ENCODE measurements around the gene PSMC5.
"Not testable (repeated sequence)": the region's sequence is repeated elsewhere in the genome, so short reads cannot be mapped to it uniquely, and the experiment has no call there.

PSMC5 gene

DNA sequence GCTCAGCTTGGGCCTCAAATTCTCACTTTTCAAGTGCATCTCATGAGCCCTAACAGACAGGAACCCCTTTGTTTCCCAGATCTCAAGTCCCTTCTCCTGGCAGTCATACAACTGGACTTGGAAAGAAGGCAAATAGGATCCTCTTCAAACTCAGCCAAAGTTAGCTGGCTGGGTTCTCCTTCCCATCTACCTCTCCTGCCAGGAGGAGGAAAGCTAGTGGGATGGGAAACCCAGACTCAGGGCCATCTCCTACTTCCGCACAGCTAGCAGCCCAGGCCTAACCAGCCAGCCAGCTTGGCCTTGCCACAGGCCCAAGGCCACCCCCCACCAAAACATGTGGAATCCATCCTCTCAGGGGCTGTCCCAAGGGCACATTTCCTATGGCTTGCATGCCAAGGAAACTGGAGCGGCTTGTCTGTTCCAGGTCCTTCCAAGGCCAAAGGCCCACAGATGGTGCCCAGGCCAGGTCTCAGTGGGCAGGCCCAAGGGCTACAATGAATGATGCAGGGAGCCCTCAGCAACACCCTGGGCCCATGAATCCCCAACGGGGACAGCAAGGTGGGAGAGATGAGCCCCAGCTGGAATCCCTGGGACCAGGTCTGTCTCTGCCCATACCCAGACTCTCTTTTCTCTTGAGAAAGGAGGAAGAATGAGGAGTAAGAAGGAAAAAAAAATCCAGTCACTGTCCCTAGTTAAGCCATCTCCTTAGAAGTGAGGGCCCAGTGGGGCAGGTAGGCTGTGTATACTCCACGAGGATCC is 13.5 kb downstream of the PSMC5 start:
- DNase-seq (ENCODE audit: low spot score): no peak

DNA sequence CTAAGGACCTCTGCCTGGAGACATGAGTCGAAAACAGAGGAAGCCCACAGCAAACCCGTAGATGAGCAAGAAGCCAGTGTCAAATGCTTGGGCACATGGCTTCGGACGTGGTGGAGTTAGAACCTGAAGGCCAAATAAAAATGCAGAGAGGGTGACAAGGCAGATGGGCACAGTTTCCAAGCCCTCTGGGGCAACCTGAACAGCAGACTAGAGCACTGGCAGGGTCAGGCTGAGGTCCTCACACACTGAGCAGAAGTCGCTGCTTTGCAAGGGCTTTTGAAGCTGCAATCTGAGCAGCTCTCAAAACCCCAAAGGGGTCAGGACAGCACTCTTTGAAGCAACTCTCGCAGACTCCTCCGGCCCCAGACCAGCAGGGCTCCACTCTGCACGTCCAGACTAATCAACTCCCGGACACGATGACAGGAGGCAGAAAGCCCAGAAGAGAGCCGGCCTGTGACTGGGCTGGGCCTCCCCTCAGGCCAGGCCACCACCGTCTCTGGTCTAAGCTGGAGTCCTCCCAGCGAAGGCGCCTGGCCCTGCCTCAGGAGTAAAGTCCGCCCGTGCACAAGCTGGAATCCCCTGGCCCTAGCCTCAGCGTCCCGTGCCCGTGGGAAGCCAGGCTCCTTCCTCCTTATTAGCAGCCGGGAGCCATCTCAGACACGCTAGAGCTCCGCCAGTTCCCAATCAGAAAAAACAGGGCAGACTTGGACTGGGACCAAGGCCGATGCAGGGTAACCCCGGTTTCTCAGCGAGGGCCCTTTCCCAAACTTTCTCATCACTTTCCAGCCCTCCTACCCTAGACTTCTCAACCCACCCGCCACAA is 14.3 kb downstream of the PSMC5 start:
- DNase-seq (ENCODE audit: low spot score): peak; percentile 41

DNA sequence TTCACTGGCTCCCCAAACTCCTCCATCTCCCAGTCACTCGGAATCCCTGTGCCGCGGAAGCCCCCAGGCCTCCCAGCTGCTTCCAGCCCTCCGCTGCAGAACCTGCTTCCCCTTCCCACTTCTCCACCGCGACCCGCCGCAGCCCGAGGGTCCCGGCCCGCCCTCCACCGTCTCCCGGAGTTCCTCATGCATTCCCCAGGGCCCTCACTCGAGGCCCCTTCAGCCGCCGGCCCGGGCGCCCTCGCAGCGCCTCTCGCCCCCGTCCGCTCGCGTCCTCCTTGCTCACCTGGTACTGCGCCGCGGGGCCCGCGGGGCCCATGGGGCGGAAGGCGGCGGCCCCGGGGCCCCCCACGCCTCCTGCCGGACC is 14.9 kb downstream of the PSMC5 start:
- DNase-seq (ENCODE audit: low spot score): no peak

DNA sequence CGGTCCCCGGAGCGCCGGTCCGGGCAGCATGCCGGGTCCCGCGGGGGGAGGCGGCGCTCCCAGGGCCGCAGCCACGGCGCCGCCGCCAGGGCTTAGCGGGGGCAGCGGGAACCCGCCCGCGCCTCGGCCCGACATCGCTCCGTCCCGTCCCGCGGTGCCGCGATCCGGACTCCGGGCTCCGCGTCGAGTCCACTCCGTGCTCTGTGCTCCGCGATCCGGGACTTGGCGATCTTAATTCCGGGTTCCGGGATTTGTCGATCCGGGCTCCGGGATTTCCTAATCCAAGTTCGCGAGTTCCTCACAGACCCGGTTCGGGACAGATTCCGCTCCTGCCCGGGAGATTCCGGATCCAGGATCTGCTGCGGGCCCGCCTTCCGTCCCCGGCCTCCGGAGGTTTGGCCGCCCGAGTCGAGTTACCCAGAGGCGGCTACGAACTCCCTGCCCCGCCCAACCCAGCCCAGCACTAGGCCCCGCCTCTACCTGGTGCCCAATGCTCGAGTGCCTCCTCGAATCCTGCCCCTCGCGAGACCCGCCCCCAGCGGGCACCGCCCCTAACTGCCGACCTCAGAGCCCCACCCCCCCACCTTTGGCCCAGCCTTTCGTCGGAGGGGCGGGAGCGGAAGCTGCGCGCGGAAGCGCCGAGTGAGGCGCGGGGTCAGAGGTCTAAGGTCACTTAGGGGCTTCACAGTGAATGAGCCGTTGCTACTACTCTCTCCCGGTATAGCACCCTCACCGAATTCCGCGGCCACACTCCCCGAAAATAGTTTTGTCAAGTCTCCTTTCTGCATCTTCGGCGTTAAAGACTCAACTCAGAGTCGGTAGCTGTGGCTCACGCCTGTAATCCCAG is 15.5 kb downstream of the PSMC5 start, which contains the start of gene SMARCD2:
TSS of gene SMARCD2 (minus strand) at position 146 of the 847 bp plus-strand sequence. CDS start at position 135, 11 bp downstream.
- peak; percentile 97 for DNase-seq (ENCODE audit: low spot score)

DNA sequence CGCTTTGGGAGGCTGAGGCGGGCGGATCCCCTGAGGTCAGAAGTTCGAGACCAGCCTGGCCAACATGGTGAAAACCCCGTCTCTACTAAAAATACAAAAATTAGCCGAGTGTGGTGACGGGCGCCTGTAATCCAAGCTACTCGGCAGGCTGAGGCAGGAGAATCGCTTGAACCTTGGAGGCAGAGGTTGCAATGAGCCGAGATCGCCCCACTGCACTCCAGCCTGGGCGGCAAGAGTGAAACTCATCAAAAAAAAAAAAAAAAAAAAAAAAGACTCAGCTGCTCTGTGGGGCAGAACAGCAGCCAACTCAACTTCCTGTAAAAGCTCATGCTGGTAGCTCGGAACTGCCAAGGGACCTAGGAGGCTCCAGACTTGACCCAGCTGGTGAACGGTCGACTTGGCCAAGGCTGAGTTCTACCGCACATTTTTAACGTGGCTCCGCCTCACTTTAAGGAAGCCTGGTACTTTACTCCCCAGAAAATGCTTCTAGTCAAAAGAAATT is 16.2 kb downstream of the PSMC5 start:
- DNase-seq (ENCODE audit: low spot score): peak; percentile 66

DNA sequence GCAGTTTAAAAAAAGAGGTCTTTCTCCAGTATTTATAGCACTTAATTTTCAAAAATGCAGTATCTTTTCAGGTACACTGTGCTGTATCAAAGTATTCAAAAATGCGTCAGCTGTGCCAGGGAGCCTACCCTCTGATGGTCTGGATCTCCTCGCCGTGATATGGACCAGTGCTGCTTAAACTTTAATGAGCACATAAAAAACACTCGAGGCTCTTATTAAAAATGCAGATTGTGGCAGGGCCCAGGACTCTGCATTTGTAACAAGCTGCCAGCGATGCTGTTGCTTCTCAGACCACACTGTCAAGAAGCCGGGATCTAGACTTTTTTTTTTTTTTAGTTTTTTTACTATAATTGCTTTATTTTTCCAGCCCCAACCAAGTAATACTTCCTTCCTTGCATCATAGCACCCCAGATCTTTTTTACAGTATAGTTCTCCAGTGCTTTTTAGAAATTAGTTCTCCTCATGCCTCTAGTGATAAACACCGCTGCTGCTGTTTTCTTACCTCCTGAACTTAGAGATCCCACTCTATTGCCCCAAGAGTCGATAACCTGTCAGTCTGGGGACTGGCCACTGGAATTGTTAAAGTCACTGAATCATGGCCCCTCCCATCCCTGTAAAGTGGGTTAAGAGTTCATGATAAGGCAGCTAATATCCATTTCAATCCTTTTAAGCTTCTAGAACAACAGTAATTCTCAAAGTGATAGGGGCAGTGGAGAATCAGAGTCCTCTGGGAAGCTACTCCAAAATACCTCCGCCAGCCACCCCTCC is 16.9 kb downstream of the PSMC5 start:
- no peak for DNase-seq (ENCODE audit: low spot score)

DNA sequence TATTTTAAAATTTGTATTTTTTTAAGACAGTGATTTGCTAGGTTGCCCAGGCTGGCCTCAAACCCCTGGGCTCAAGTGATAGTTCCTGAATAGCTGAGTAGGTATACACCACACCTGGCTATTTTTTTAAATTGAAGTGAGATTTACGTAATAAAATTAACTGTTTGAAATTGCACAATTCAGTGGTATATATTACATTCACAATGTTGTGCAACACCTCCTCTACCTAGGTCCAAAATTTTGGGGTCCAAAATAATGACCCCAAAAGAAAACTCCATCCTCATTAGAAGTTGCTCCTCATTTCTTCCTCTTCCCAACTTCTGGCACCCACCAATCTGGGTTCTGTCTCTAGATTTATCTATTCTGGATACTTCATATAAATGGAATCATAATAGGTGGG is 18.3 kb downstream of the PSMC5 start:
- DNase-seq (ENCODE audit: low spot score): no peak

DNA sequence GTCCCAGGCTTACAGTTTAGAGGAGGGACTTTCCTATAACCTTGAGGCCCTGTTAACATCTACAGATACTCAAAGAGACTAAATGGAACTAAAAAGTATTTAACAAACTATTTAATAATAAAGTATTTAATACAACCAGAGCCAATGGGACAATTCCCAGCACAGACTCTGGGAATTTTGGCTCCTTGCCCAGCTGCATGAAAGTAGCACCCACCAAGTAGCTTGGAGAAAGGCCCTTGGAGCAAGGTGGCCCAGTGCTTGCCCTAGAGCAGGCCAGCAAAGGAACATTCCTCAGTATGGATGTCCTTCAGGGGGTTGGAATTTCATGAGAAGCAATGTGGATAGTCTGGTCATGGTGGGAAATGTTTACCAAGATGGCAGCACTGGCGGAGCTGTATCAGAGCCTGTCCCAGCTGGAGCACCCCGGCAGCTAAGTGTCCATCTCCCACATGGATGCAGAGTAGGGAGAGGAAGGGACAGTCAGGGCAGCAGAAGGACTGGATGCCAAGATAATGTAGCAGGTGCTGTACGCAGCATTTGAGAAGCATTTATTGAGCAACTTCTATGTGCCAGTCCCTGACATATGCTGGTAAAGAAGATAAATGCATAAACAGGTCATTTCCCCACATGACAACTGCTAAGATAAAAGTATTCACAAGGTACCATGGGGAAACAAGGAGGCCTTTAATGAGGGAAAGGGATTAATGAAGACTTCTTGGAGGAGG is 20.5 kb downstream of the PSMC5 start:
- no peak for DNase-seq (ENCODE audit: low spot score)

DNA sequence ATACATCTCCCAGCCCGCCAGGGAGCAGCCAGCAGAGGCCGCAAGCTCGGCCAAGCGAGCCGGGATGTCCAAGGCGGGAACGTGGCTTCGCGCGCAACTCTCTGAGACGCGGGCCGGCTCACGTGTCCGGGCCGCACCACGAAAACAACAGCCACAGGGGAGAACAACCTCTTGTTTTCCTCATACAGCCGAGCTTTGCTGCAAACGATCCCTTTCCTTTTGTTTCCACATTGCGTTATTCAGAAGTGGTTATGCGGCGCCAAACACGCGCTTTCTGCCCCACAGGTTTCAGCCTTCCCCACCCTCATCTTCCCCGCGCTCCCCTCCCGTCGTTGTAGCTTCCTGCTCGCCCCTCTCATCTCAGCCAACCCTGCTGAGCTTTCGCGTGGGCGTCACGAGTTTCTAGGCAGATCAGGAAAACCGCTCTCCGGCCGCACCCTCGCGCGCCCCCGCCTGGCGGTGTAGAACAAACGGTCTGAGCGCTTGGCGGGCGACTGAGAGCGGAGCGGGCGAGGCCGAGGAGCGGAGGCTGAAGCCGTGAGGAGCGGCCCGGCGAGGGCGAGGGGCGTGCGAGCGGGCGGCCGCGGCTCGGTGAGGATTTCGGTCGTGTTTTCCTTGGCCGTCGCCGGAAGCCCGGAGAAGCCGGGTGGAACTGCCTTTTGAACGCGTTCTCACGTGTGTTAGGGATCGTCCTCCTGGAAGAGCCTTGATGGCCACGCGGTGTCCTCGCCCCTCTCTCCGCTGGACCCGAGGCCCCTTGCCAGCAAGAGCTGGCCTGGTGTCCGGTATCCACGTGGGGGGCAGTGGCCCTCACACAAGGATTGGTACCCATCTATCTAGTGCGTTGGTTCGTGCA is 21.8 kb downstream of the PSMC5 start:
- peak; percentile 97 for DNase-seq (ENCODE audit: low spot score)

DNA sequence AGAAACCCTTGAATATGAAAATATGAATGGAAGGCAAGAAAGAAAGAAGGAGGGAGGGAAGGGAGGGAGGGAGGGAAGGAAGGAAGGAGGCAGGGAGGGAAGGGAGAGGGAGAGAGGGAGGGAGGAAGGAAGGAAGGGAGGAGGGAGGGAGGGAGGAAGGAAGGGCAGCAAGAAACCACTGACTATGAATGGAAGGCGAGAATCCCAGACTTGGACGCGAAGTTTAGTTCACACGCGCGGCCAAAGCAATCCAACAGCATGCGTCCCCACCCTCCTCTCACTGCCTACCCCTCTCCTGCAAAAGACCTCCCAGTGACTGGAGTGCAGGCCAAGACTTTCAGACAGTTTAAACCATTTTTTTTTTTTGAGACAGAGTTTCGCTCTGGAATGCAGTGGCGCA is 23.2 kb downstream of the PSMC5 start:
- DNase-seq (ENCODE audit: low spot score): no peak

DNA sequence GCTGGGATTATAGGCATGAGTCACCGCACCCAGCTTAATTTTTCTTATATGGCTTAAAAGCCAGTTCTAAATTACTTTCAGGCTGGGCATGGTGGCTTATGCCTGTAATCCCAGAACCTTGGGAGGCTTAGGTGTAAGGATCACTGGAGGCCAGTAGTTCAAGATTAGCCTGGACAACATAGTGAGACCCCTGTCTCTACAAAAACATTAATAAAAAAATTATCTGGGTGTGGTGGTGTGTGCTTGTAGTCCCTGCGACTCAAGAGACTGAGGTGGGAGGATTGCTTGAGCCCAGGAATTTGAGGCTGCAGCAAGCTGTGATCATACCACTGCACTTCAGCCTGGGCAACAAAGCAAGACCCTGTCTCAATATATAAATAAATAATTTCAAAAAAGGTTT is 26.0 kb downstream of the PSMC5 start:
- DNase-seq (ENCODE audit: low spot score): no peak

DNA sequence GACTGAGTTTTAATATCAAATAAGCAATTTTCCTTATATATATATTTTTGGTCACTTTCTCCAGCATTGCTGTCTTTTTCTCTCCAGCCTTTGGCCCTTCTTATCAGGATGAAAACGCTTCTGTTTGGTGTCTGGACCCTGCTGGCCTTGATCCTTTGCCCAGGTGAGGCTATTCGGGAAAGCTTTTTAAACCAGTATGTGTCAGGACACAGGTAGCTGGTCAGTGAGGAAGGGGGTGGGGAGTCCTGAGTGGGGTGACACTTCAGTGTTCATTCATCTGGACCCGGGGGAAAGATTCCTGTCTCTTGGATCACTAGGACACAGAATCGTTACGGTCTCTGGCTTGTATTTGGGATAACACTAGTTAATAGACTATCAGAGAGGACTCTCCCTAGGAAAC is 27.5 kb downstream of the PSMC5 start:
- DNase-seq (ENCODE audit: low spot score): no peak

DNA sequence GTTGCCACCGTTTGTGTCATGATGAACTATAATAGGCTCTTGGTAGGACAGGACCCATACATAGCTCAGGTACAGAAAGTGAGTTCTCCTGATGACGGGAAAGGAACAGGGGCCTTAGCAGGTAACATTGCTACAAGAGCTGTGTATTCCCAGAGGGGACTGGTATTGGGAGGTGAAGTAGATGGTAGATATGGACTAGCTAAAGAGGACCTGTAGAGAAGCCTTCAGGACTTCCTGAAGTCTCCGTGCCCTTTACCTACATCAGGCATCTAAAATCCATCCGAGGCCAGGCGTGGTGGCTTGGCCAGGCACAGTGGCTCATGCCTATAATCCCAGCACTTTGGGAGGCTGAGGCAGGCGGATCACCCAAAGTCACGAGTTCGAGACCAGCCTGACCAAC is 28.0 kb downstream of the PSMC5 start:
- DNase-seq (ENCODE audit: low spot score): no peak

DNA sequence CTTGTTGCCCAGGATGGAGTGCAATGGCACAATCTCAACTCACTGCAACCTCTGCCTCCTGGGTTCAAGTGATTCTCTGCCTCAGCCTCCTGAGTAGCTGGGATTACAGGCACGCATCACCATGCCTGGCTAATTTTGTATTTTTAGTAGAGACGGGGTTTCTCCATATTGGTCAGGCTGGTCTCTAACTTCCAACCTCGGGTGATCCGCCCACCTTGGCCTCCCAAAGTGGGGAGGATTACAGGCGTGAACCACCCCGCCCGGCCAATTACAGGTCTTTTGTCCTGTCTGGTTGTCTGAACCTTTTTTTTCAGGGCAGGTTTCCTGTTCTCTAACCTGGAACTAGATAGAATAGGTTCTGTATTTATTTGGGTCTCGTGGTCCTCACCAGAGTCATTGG is 29.2 kb downstream of the PSMC5 start:
- not testable (repeated sequence) for DNase-seq (ENCODE audit: low spot score)

DNA sequence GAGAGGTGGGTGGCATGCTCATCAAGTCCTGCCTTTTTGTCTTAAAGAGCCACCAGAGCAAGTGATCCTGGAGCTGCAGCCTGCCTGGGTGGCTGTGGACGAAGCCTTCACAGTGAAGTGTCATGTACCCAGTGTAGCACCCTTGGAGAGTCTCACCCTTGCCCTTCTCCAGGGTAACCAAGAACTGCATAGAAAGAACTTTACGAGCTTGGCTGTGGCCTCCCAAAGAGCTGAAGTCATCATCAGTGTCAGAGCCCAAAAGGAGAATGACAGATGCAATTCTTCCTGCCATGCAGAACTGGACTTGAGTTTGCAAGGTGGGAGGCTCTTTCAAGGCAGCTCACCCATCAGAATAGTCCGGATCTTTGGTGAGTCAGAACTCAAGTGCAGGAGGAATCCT is 32.0 kb downstream of the PSMC5 start:
- no peak for DNase-seq (ENCODE audit: low spot score)

DNA sequence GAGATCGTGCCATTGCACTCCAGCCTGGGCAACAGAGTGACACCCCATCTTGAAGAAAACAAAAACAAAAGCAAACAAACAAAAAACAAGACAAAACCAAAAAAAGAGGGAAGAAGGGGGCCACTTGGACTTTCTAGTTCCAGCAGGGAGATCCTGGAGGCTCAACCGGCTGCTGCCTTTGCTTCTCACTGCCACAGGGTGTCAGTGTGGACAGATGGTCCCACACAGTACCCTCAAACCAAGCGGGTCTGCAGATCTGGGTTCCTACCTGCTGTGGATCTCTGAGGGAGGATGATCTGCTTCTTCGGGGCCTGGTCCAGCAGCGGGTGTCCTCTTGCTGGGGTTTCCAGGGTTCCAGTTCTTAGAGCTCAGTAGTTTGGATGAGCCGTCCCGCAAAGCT is 39.4 kb downstream of the PSMC5 start:
- DNase-seq (ENCODE audit: low spot score): not testable (repeated sequence)

DNA sequence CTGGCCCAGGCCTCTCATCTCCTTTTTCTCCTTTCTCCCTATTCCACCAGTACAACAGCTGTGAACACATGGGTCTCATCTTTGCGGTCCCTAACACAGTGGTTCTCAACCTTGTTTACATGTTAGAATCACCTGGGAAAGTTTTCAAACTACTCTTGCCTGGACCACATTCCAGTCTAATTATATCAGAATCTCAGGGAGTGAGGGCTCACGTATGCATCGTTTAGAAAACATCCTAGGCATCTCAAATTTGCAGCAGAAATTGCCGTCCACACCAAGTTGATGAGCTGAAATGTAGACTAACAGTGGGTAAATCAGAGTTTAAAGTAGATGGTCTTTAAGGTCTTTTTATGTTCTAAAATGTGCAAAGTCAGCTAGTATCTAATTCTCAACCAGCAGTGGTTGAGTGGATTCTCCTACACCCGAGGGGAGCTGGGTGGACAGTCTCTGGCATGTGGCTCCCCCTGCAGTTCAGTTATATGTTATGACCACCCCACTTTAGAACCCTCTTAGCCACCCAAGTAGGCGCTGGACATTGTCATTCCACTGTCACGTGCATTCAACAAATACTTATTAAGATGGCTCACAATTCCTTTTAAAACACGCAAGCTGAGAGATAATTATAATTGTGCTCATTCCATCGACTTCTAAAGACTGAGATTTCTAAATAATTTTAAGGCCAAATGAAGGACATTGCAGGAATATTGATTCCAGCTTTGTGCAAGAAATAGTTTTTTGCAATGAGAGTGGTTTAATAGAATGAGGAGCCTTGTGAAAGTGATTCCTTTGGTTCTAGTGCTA is 42.5 kb downstream of the PSMC5 start:
- DNase-seq (ENCODE audit: low spot score): not testable (repeated sequence)

DNA sequence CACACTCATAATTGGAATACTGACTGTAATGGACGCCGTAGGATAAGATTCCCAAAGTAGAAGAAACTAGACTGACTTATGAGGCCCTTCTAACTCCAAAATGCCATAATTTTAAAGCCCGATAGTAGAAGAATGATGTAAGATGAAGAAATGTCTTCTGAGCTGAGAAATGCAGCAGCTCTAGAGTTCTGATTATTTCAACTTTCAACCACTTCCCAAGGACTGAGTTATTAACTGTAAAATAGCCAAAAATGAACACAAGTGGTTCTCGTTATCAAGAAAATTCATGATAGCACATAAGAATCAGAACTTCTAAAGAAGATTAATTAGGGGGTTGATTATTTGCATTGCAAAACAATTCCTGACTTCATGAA is 43.0 kb downstream of the PSMC5 start:
- not testable (repeated sequence) for DNase-seq (ENCODE audit: low spot score)
